T47D (cell line): ENCODE results near the gene DSP.

ENCODE experiments used
- DNase-seq, 2 experiments: peaks; one replicate each; pipeline versions ENCODE4 v3.0.0 to v3.0.0-alpha.2; 2011 to 2012; ENCODE audit warnings: low read depth in 1 of 2, low spot score in 1 of 2
- JUND ChIP-seq: IDR thresholded peaks from 2 replicates; pipeline ENCODE4 v1.6.1; 2012; ENCODE audit warnings: low read depth
- in situ Hi-C: cut with HindIII; loops from 2 replicates; pipeline ENCODE4 v1.10.0; 2016; ENCODE audit warnings: low sequenced_read_pairs, low pct_unique_long_range_greater_than_20kb

DSP gene

DNA sequence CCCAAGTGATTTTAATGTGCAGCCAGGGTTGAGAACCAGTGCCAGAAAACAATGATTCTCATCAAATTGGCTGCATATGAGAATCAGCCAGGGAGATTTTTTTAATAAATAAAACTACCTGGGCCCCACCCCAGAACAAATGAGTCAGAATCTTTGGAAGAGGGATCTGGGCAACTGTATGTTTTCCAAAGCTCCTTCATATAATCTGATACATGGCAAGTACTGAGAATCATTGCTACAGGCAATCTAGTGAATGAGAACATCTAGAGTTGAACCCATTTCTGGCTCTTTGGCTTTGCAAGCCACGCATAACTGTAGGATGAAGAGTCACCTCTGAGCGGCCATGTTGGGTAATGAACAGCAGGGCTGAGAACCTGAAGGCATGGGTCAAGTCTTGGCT is 26.1 kb upstream of the DSP start:
- TF ChIP-seq JUND = no peak
- in situ Hi-C loops = no loop called here
- DNase-seq = no peak

- in situ Hi-C loops = no loop called here
- DNase-seq = no peak
- TF ChIP-seq JUND = no peak
Measured at GRCh38 chr6:7518877-7519276, 22.6 kb upstream of the DSP start.

GRCh38 chr6:7522873-7523272 is 18.6 kb upstream of the DSP start:
- no peak for DNase-seq

GRCh38 chr6:7523922-7524321 is 17.5 kb upstream of the DSP start:
- in situ Hi-C loops = no loop called here
- no peak for DNase-seq
- no peak for TF ChIP-seq JUND

More at GRCh38 chr6:7522873-7523272, 18.6 kb upstream of the DSP start:
- no peak for TF ChIP-seq JUND
- in situ Hi-C loops = no loop called here

GRCh38 chr6:7526755-7527154 is 14.7 kb upstream of the DSP start:
- DNase-seq = no peak
- no peak for TF ChIP-seq JUND
- in situ Hi-C loops = no loop called here

DNA sequence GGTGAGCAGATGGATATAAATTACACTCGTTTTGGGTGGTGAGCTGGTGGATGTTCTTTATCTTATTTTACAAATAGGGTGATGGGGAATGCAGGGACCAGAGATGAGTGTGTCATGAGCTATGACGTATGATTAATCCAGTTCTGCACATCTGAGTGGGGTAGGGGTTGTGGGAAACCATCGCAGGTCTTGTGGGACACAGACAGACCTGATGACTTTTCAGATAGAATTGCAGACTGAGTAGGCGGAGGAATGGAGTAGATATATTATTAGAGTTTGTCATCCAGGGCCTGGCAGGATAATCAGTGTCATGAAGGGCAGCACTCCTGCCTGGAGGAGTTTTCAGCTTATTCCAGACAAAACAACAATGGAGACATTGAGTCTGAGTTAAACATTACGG is 12.9 kb upstream of the DSP start:
- no peak for TF ChIP-seq JUND
- no peak for DNase-seq
- in situ Hi-C loops = no loop called here

GRCh38 chr6:7529141-7529540 is 12.3 kb upstream of the DSP start:
- no peak for DNase-seq
- in situ Hi-C loops = no loop called here
- no peak for TF ChIP-seq JUND

DNA sequence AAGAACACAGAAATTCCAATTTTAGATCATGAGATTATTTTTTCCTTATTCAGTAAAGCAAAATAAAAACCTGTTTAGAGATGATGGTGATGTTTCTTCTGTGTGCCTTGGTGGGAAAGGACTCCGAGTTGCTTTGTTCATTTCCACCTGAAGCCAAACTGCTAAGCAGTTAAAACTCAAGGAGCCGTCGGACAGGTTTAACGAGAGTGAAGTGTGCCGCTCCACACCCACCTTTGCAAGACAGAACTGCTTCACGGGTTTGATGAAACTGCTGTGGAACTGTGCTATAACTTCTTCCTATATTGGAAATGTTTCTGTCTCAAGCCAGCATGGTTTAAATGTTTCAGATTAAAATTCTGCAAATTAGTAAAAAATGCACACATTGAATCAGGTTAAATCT is 9.2 kb upstream of the DSP start:
- DNase-seq = peak; percentile 29 to 94

DNA sequence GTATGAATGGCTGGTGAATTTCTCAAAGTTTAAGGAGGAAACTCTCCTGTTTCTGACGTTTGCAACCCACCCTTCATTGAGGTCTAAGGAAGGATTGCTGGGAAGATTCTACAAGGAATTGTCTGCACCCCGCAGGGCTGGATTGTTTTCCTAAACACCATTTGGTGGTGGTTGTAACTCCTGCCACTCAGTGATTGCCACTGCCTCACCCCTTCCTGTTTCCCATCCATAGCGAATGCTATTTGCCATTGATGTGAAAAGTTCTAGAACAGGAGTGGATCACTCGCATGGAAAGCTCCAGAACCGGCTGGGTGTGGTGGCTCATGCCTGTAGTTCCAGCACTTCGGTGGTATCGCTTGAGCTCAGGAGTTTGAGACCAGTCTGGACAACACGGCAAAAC is 8.7 kb upstream of the DSP start:
- DNase-seq = no peak
- in situ Hi-C loops = no loop called here
- no peak for TF ChIP-seq JUND

More for the DNA sequence above, 9.2 kb upstream of the DSP start:
- in situ Hi-C loops = no loop called here
- no peak for TF ChIP-seq JUND

- in situ Hi-C loops = no loop called here
- TF ChIP-seq JUND = no peak
- no peak for DNase-seq
Measured at GRCh38 chr6:7534192-7534591, 7.3 kb upstream of the DSP start.

GRCh38 chr6:7535498-7535897 is 6.0 kb upstream of the DSP start:
- in situ Hi-C loops = no loop called here
- DNase-seq = no peak
- no peak for TF ChIP-seq JUND

DNA sequence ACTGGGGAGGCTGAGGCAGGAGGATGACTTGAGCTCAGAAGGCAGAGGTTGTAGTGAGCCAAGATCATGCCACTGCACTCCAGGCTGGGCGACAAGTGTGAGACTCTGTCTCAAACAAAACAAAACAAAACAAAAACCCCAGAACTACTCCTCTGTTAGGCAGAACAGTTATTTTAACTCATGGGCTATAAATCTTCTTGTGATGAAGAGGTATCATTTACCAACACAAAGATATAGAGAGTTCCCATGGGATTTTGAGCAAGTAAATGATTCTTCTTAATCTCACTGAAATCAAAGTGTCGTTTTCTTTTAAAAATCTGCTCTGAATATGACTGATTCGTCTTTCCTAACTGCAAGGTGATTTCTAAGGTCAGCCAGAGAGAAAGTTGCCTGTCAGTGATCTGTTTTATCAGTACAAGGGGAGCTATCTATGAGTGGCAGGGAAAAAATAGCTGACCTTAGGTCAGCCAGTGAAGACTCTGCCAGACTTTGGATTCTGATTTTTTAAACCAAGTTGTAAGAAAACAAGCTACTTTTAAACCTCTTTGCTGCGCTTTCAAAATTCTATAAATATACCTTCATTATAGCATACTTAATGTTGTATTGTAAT is 3.8 kb upstream of the DSP start:
- no peak for DNase-seq
- in situ Hi-C loops = no loop called here
- no peak for TF ChIP-seq JUND

DNA sequence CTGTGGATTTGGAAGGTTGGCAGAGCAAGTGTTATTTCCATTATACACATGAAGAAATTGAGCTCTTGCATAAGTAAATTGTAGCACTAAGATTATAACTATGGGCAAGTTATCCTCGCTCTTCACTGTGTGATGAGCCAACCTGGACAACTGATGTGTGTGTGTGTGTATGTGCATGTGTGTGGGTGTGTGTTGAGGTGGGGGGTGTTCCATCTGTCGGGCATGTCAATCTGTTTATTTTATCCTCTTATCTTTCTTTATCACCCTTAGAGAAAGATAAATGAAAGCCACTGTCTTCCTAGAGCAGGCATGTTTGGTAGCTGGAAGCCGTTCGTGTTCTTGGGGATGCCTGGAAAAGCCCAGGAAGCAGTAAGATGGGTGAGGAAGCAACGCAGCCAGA is 3.0 kb upstream of the DSP start:
- TF ChIP-seq JUND = no peak
- in situ Hi-C loops = no loop called here
- DNase-seq = no peak

DNA sequence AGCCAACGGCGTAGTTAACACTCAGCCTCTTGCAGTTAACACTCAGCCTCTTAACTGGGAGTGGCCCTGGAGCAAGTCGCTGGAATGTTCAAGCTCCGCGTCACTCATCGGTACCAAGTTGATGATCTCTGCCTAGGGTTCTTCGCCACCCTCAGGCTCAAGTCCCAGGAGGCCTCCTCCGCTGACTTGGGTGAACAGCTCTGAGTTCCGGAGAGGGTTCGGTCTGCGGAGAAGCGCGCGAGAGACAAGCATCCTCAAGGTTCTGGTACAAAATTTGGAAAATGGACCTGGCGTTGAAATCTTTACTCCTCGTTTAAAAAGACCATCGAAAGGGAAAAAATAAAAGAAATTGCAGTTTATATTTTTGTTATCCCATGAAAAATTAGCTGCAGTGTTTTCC is 876 bp upstream of the DSP start:
- in situ Hi-C loops = no loop called here
- TF ChIP-seq JUND = no peak
- peak; percentile 60 to 82 for DNase-seq
